Fibroblast of the conjunctiva (primary cell): ENCODE data around the gene ADRB2.

ENCODE experiments used
- DNase-seq: peaks from one replicate; pipeline ENCODE4 v3.0.0-alpha.2; 2010; ENCODE audit warnings: low read depth

ADRB2 gene

DNA sequence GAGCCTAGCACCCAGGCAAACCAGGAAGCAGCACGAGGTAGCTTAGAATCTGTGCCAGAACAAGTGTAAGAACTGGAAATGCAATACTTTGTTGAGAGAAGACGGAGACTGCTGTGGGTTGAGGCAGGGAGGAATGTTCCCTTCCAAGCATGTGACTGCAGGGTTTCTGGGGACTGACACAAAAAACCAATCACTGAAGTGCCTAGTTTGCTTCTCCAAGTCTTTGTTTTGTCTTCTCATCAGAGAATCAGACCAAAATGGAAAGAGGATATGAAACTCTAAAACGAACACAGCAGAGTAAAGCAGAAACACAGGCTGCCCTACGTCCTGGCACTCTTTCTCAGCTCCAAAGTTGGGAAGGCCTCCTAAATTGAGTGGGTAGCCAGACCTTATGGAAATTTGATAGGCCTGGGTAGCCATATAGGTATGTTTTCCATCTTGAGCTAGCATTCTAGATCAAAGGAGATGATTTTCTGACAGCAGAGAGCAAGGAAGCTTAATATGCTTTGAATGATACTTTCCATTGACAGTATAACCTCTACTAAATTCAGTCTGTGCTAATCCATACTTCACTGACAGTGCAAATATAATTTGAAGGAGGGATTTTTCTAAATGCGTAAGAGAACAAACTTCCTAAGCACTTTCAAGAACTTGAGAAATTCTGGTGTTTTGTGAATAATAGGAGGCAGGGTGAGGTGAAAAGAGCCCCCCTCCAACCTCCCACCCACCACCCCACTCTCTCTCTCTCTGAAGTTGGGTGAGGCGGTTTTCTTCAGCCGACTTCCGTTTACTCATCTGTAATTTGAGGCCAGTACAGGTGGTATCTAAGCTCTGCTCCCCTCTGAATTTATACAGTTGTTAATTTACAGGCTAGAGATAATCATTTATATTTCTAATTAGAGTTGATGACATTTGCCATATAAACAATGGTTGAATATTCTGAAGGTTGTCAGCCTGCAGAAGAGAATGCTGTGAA, 5.5 kb downstream of the ADRB2 start:
- no peak for DNase-seq

GRCh38 chr5:148833122-148833521, 6.7 kb downstream of the ADRB2 start:
- DNase-seq, result no peak

DNA sequence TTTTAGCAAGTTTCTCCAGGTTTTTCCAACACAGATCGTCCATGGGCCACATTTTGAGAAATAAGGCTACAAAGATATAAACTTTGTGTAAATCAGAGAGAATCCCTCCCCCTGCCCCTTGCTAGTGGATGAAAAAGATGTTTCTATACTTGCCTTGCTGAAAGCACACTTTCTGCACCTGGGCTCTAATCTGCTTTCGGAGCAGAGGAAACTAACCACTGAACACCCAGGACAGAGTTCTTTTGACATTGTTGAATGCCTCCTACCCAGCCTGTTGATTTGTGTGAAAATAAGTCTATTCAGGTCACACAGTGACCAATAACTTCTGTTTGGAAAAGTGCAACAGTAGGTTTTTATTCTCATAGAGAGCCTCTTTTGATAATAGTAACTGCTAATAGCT, 7.5 kb downstream of the ADRB2 start:
- DNase-seq, result no peak

GRCh38 chr5:148834689-148835088, 8.3 kb downstream of the ADRB2 start:
- no peak for DNase-seq

DNA sequence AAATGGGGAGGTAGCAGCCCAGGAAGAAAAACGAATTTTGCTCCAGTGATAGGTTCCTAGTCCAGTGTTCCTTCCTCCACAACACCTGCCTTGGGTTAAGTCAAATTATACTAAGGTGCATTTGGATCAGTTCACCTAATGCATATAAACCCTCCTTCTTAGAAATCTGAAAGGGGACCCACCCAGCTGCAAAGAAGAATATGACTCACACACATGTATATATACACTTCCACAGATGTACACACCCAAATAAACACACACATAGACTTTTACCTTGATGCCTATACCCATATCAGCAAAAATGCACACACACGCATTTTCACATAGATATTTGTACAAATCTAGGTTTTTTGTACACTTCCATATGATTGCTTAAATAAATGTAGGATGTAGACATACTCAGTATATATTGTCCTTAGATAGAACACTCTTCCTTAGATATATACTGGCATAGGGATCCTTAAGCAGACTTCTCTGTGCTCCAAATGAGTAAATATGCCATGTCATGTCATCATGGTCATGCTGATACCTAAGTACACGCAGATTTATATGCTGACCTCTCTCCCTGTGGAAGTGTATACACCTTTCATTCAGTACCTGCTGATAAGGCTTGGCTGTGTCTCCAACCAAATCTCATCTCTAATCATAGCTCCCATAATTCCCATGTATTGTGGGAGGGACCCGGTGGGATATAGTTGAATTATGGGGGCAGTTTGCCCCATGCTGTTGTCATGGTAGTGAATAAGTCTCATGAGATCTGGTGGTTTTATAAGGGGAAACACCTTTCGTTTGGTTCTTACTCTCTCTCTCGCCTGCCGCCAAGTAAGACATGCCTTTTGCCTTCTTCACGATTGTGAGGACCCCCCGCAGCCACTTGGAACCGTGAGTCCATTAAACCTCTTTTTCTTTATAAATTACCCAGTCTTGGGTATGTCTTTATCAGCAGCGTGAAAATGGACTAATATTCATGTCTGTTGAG, 10.2 kb downstream of the ADRB2 start:
- DNase-seq, result no peak

DNA sequence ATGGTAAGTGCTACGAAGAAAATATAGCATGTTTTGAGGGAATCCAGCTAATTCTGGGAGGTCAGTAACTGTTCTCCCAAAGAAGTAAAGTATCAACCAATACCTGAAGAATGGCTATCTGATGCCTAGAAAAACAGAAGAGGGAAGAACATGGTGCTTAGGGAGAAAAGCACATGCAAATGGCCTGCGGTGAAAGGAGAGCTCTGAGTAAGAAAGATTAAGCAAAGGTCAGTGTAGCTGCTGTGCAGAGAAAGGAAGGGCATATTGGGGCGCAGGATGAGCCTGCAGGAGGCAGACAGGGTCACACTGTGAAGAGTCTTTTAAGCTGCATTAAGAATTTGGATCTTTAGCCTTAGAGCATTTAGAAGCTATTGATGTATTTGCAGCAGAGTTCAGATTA, 11.0 kb downstream of the ADRB2 start:
- no peak for DNase-seq

DNA sequence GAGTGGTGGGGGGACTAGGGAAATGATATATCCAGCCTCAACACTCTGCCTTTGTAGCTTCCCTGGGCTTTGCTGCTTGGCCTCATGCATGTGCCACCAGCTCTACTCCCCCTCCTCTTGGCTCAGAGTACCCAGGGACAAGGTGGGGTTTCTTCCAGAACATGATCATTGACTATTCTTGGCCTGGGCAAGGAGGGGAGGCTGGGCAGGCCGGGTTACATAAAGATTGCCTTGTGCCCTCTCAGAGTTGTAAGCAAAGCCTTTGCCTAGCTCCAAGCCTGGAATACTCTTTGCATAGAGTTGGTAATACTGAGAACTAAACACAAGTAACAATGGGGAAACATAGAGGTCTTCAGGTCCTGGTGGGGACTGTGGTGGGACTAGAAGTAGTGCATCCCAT, 11.9 kb downstream of the ADRB2 start:
- no peak for DNase-seq

DNA sequence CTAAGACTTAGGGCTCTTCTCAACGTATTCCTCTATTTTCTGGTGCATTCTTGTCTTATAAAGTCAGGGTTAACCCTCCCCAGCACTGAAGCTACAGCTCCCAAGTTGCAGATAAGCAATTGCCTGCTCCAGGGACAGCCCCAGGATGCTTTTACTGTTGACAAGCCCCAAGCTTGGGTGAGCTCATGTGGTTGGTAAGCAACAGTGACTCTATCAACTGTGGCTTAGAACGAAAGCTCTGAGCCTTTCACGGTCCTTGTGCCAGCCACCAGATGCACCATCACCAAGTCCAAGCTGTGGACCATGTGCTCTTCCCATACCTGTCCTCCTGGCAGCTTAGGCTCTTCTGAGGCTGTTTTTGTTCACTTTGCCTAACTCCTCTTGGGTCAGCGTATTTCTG, 13.5 kb downstream of the ADRB2 start:
- no peak for DNase-seq

GRCh38 chr5:148840531-148840930, 14.1 kb downstream of the ADRB2 start:
- DNase-seq, result no peak

- DNase-seq, result no peak
Measured at GRCh38 chr5:148841519-148841918, 15.1 kb downstream of the ADRB2 start.

DNA sequence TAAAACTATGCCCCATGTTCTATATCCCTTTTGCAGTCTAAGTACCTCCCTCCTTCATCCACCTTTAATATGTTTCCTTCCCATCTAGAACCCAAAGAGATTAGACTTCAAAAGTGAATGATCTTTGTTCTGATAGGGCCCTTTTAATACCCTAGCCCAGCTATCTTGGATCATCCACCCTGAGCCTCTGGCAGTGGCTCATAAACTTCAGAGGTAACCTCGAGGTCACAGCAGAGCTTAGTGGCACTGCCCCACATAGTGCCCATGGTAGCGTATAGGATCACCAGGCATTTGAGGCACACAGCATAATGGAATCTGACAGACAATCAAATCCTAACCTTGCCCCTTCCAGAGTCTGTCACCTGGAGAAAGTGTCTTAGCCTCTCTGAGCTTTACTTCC, 15.8 kb downstream of the ADRB2 start:
- DNase-seq, result no peak

DNA sequence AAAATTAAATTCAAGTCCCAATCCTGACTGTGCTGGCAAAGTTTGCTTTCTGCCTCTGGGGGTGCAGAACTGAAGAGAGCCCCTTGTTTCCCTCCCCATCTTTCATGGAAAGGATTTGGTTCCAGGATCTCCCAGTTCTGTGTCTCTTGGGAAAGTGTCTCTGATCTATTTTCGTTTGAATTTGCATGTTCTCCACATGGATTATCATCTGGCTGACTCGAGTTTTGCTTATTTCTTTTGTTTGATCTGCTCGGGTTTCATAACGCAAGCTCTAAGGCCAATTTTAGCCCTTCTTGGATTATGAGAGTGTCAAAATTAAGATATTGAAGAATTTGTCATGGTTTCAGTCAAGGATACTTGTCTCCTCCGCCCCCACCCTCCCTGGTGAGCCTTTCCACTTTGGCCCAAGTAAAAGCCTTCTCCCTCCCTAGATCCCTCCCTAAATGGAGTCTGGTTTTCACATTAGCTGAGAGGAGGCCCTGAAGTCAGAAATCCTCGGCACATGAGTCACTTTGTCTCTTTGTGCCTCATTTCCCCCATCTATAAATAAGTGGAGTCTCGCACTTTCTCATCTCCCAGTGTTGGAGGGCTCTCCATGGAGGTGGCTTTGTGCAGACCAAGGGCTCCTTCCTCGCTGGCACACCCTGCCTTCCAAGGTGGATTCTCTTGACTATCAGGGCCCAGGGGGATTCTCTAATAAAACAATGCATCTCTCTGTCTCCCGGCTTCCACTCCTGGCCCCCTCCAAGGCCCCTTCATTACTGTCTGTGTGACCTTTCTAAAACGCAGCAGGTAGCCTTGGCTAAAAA, 17.3 kb downstream of the ADRB2 start:
- DNase-seq, result no peak

- no peak for DNase-seq
Measured at GRCh38 chr5:148844433-148845280, 18.2 kb downstream of the ADRB2 start.

- DNase-seq, result no peak
Measured at GRCh38 chr5:148846930-148847329, 20.5 kb downstream of the ADRB2 start.

DNA sequence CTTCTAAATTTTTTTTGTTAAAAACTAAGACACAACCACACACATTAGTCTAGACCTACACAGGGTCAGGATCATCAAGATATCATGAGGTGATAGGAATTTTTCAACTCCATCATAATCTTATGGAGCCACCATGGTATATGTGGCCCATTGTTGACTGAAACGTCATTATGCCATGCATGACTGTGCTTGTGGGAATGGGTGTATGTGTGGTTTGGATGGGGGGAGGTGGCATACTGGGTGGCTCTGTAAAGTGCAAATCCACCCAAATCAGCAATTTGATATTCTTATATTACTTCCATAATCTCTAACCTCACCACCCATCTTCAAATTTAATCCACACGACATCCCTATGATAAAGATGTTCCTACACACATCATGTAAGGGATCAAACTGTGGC, 21.0 kb downstream of the ADRB2 start:
- no peak for DNase-seq

DNA sequence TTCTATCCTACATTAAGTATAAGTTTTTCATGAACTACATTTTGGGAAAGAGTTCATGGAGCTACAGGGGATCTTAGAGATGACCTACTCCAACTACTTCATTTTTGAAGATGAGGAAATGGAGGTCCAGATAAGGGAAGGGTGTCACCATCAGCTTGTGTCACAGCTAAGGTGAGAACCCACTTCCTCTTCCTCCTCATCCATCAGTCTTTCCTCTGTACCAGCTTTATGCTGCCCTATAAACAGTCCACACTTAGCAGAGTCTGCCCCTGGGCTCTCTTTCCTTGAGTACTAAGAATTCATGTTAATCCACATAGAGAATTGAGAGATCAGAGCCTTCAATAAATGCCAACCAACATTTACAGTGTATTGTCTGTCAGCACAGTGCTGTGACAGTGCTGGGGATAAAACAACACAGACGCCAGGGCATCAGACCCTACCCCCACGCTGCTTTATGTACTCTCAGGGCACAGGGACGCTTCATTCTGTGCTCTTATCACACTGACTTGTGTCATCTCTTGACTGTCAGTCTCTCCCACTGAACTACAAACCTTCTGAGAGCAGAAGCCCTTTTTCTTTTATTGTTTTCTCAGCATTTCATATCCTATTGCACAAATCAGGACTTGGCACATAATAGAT, 22.1 kb downstream of the ADRB2 start:
- DNase-seq, result no peak

DNA sequence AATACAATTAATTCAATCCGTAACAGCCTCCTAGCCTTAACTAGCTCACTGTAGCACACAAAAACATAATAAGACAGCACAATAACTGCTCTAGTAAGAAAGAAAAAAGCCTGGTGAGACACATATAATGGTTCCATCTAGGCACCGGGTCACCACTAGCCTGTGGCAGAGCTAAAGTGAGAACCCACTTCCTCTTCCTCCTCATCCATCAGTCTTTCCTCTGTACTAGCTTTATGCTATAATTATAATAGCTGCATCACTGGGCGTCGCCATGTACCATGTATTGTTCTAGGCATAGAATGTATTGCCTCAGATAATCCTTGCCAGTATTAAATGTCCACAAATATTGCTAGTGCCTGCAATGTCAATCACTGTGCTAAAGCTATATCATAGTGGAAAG, 23.1 kb downstream of the ADRB2 start:
- no peak for DNase-seq

DNA sequence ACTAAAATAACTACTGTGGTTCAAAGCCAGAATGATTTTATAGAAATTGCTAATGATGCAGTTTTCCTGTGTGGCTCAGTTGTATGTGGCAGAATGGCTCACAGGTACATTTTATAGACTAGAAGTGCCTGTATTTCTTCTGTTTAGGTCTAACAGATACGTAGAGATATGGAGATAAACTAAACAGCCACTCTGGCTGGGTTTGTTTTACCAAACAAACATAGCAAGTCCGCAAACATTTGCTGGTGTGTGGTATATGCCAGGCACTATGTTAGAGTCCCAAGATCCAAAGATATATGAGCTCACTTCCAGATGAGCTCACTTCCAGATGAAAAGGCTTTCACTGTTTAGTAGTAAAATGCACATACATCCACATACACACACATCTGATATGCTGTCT, 24.4 kb downstream of the ADRB2 start:
- no peak for DNase-seq

GRCh38 chr5:148853868-148854267, 27.5 kb downstream of the ADRB2 start:
- no peak for DNase-seq

DNA sequence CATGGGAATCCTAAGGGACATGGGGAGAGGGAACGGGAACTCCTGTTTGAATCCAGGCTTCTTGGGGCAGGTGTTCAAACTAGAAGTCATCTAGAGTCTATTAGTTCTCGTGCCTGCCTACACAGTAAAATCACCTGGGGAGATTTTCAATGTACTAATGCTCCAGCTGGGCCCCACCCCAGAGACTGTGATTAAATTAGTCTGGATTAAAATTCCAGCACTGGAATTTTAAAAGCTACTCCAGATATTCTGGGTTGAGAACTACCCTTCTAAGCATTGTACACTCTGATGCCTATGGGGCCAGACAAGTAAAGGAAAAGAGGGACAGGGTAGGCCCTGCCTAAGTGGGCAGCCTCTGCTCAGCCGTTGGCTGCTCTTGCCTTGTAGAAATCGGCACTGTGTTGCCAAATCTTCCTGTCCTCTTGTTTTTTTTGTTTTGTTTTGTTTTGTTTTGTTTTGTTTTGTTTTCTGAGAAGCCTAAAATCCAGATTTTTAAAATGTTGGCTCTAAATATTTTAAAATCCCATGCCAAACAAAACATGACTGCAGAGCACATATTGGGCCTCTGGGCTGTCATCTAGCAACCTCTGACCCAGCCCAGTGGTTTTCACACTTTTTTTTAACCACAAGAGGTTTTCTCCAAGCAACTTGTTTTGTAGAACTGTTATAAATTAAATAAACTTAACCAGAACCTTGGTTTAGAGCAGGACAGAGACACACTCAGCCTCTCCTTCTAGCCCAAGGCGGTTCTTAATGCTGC, 29.0 kb downstream of the ADRB2 start:
- no peak for DNase-seq
